GM23338 (cell line): ENCODE data around the gene TMEM178A. TPM values are rescaled to one million over a fixed set of nuclear protein-coding genes. Genes with fewer than 3 reads are reported as not detected.

ENCODE experiments used
- ATAC-seq: fragments of 200-7000 bp; cut with Tn5 transposase; 3 replicates; pipeline ENCODE4 v1.9.1; 2020
- DNase-seq: peaks from one replicate; pipeline ENCODE4 v3.0.0-alpha.2; 2015; ENCODE audit warnings: low spot score
- H2AFZ ChIP-seq: fragments of 200-600 bp; sonication (generic); 2 replicates; pipeline ENCODE4 v1.8.0; 2016; ENCODE audit warnings: antibody characterized with exemption, mild to moderate bottlenecking, moderate library complexity
- H3F3A ChIP-seq: fragments of 200-600 bp; sonication (generic); replicated peaks from 2 replicates; pipeline ENCODE4 v1.8.0; 2017; ENCODE audit warnings: antibody characterized with exemption, mixed run types, low read depth
- H3K27ac ChIP-seq: fragments of 200-600 bp; sonication (generic); 2 replicates; pipeline ENCODE4 v1.6.1; 2016; ENCODE audit warnings: low read depth
- H3K27me3 ChIP-seq: fragments of 200-600 bp; sonication (generic); 2 replicates; pipeline ENCODE4 v1.8.0; 2016; ENCODE audit warnings: mild to moderate bottlenecking, mixed run types, moderate library complexity; ENCODE audit not compliant: insufficient read depth
- H3K36me3 ChIP-seq: fragments of 200-600 bp; sonication (generic); 2 replicates; pipeline ENCODE4 v1.8.0; 2016; ENCODE audit warnings: mild to moderate bottlenecking; ENCODE audit not compliant: insufficient read depth
- H3K4me1 ChIP-seq: fragments of 200-600 bp; sonication (generic); 2 replicates; pipeline ENCODE4 v1.8.0; 2016; ENCODE audit warnings: mild to moderate bottlenecking, moderate library complexity; ENCODE audit not compliant: insufficient read depth
- H3K4me2 ChIP-seq: fragments of 200-600 bp; sonication (generic); 2 replicates; pipeline ENCODE4 v1.7.1; 2017; ENCODE audit warnings: mixed run types
- H3K4me3 ChIP-seq: fragments of 200-600 bp; sonication (generic); 2 replicates; pipeline ENCODE4 v1.6.1; 2016; ENCODE audit warnings: mixed run types
- H3K79me2 ChIP-seq: fragments of 200-600 bp; sonication (generic); replicated peaks from 2 replicates; pipeline ENCODE4 v1.8.0; 2017; ENCODE audit warnings: mild to moderate bottlenecking; ENCODE audit not compliant: insufficient read depth
- H3K9me2 ChIP-seq: fragments of 200-600 bp; sonication (generic); 2 replicates; pipeline ENCODE4 v1.8.0; 2017; ENCODE audit not compliant: insufficient read depth
- H4K20me1 ChIP-seq: fragments of 200-600 bp; sonication (generic); replicated peaks from 2 replicates; pipeline ENCODE4 v1.8.0; 2017; ENCODE audit warnings: mild to moderate bottlenecking; ENCODE audit not compliant: insufficient read depth
- H3K27ac Mint-ChIP-seq: 2 replicates; pipeline ENCODE4 v1.8.0; 2020; ENCODE audit warnings: inconsistent platforms, mild to moderate bottlenecking, moderate library complexity, mixed read lengths
- H3K27me3 Mint-ChIP-seq: 3 replicates; pipeline ENCODE4 v1.8.0; 2022; ENCODE audit warnings: low read depth, mild to moderate bottlenecking, moderate library complexity, mixed read lengths, inconsistent platforms; ENCODE audit not compliant: insufficient read depth, poor library complexity
- H3K36me3 Mint-ChIP-seq: 3 replicates; pipeline ENCODE4 v1.8.0; 2021; ENCODE audit warnings: low read depth, mild to moderate bottlenecking, inconsistent platforms, moderate library complexity, mixed read lengths
- H3K4me1 Mint-ChIP-seq: 3 replicates; pipeline ENCODE4 v1.8.0; 2020; ENCODE audit warnings: mild to moderate bottlenecking, inconsistent platforms, mixed read lengths
- H3K4me3 Mint-ChIP-seq: 3 replicates; pipeline ENCODE4 v1.8.0; 2021; ENCODE audit warnings: moderate library complexity, mild to moderate bottlenecking, inconsistent platforms, mixed read lengths
- H3K9me3 Mint-ChIP-seq: 3 replicates; pipeline ENCODE4 v1.8.0; 2020; ENCODE audit warnings: moderate library complexity, mild to moderate bottlenecking, inconsistent platforms, mixed read lengths
- CREB1 ChIP-seq: fragments of 250-450 bp; sonication (Bioruptor Pico); IDR thresholded peaks from 2 replicates; pipeline ENCODE4 v1.5.0; 2020; ENCODE audit warnings: low read depth, mild to moderate bottlenecking, moderate library complexity
- CTCF ChIP-seq, 2 experiments: fragments of 200-600 bp in 1 of 2; sonication (generic) in 1 of 2; conservative IDR thresholded peaks; 2 replicates each; pipeline versions ENCODE4 v1.5.1 to v1.6.1; 2016 to 2017; ENCODE audit warnings: antibody characterized with exemption in 2 of 2, low read depth in 2 of 2, mild to moderate bottlenecking in 2 of 2, moderate library complexity in 1 of 2
- ETS1 ChIP-seq: IDR thresholded peaks from 2 replicates; pipeline ENCODE4 v1.6.1; 2016; ENCODE audit warnings: antibody characterized with exemption
- EZH2 ChIP-seq: fragments of 200-600 bp; sonication (generic); IDR thresholded peaks from one replicate; pipeline ENCODE4 v1.8.0; 2017; ENCODE audit warnings: antibody characterized with exemption, mild to moderate bottlenecking, low read depth; ENCODE audit not compliant: unreplicated experiment
- EZH2phosphoT487 ChIP-seq: fragments of 200-600 bp; sonication (generic); IDR thresholded peaks from one replicate; pipeline ENCODE4 v1.8.1; 2018; ENCODE audit warnings: antibody characterized with exemption; ENCODE audit not compliant: unreplicated experiment
- JUNB ChIP-seq: IDR thresholded peaks from one replicate; pipeline ENCODE4 v1.6.1; 2016; ENCODE audit warnings: antibody characterized with exemption; ENCODE audit not compliant: unreplicated experiment
- NANOG ChIP-seq: IDR thresholded peaks from 2 replicates; pipeline ENCODE4 v1.6.1; 2016; ENCODE audit warnings: antibody characterized with exemption, borderline replicate concordance
- POLR2AphosphoS5 ChIP-seq: IDR thresholded peaks from 2 replicates; pipeline ENCODE4 v1.6.1; 2016; ENCODE audit warnings: antibody characterized with exemption, low read depth
- REST ChIP-seq: IDR thresholded peaks from one replicate; pipeline ENCODE4 v1.6.1; 2018; ENCODE audit warnings: antibody characterized with exemption; ENCODE audit not compliant: unreplicated experiment
- STAT1 ChIP-seq: IDR thresholded peaks from one replicate; pipeline ENCODE4 v1.6.1; 2016; ENCODE audit warnings: antibody characterized with exemption; ENCODE audit not compliant: unreplicated experiment
- ZNF114 ChIP-seq: fragments of 250-450 bp; sonication (Bioruptor Pico); IDR thresholded peaks from 2 replicates; pipeline ENCODE4 v1.5.0; 2020; ENCODE audit warnings: mild to moderate bottlenecking, moderate library complexity
- ZNF331 ChIP-seq: fragments of 250-450 bp; sonication (Bioruptor Pico); IDR thresholded peaks from 2 replicates; pipeline ENCODE4 v1.5.0; 2020; ENCODE audit warnings: low read depth, mild to moderate bottlenecking, moderate library complexity
- ZNF462 ChIP-seq: fragments of 250-450 bp; sonication (Bioruptor Pico); IDR thresholded peaks from 2 replicates; pipeline ENCODE4 v1.5.0; 2020; ENCODE audit warnings: mild to moderate bottlenecking, moderate library complexity
- polyA plus RNA-seq: library from polyadenylated mRNA; unstranded; fragments of >200 nt; fragmentation: Nextera tagmentation; extraction: Ambion mirVana; gene quantifications from 2 replicates; pipeline ENCODE4 v1.2.1, GENCODE V29; 2016
- total RNA-seq: library from RNA; depleted of rRNA; stranded (reverse); fragments of >200 nt; shearing (Covaris generic); gene quantifications from 2 replicates; pipeline ENCODE4 v1.2.3, GENCODE V29; 2014

Gene TMEM178A
- total and polyA plus RNA-seq, 2 experiments from 2014 or later = 10.3 to 12.3 TPM

- no peak for ATAC-seq
- Histone ChIP-seq H3K36me3 (peaks cover 6% of the 10 kb centered on the region; the same call in 1 of the 2 replicates), H3K4me3 (no peak overlapping the region), H3F3A (no peaks in the 10 kb centered on the region), H3K4me1 (no peaks in the 10 kb centered on the region), H3K27me3 (no peaks in the 10 kb centered on the region), H4K20me1 (no peaks in the 10 kb centered on the region), H3K27ac (no peak overlapping the region), H2AFZ (no peak overlapping the region), H3K4me2 (no peak overlapping the region), H3K79me2 (0 out of 2 replicates have a peak, but pooled peaks cover 5% of the 10 kb centered on the region), H3K9me2 (no peaks in the 10 kb centered on the region)
- Mint-ChIP-seq H3K4me1 (no peaks in the 10 kb centered on the region; the same call in 1 of the 3 replicates), H3K27me3 (no peaks in the 10 kb centered on the region), H3K9me3 (peaks cover 5% of the 10 kb centered on the region; the same call in 2 of the 3 replicates), H3K27ac (no peak overlapping the region), H3K36me3 (peaks cover 9% of the 10 kb centered on the region; the same call in 2 of the 3 replicates), H3K4me3 (no peak overlapping the region)
- peak; percentile 27 for DNase-seq
- no peak for TF ChIP-seq ETS1
- no peak for TF ChIP-seq ZNF462
- no peak for TF ChIP-seq ZNF114 (CRISPR knock-in tag)
- no peak for TF ChIP-seq REST
- TF ChIP-seq EZH2phosphoT487 = no peak
- TF ChIP-seq CREB1 (CRISPR knock-in tag) = no peak
- no peak for TF ChIP-seq CTCF (conservative IDR thresholded peaks at IDR 0.05; ENCODE audit: low read depth in 2 of 2)
- TF ChIP-seq NANOG = no peak
- TF ChIP-seq POLR2AphosphoS5 = no peak
- no peak for TF ChIP-seq STAT1
- TF ChIP-seq JUNB = no peak
- no peak for TF ChIP-seq ZNF331 (CRISPR knock-in tag)
- no peak for TF ChIP-seq EZH2
Observed at GRCh38 chr2:39696101-39696553, 30.4 kb downstream of the TMEM178A start.
